Panc1 (cell line): ENCODE measurements around the gene VKORC1.

Source experiments
- CTCF ChIP-seq: fragments of 450-650 bp; IDR thresholded peaks from 2 replicates; pipeline ENCODE4 v1.5.1; 2017; ENCODE audit warnings: mild to moderate bottlenecking
- POLR2AphosphoS5 ChIP-seq: IDR thresholded peaks from 2 replicates; pipeline ENCODE4 v1.6.1; 2012; ENCODE audit warnings: mild to moderate bottlenecking, low read depth, low read length, moderate library complexity
- REST ChIP-seq, 2 experiments: IDR thresholded peaks; 2 replicates each; pipeline ENCODE4 v1.6.1; 2011 to 2012; ENCODE audit warnings: low read depth in 2 of 2, control low read depth in 1 of 2, low read length in 1 of 2, mild to moderate bottlenecking in 1 of 2, moderate library complexity in 1 of 2; ENCODE audit not compliant: insufficient read depth in 1 of 2
- SIN3A ChIP-seq: IDR thresholded peaks from 2 replicates; pipeline ENCODE4 v1.6.1; 2012; ENCODE audit warnings: low read depth, mild to moderate bottlenecking, low read length, moderate library complexity, borderline replicate concordance; ENCODE audit not compliant: insufficient read depth
- TCF7L2 ChIP-seq: IDR thresholded peaks from 2 replicates; pipeline ENCODE4 v1.6.1; 2011; ENCODE audit warnings: mild to moderate bottlenecking, low read depth, low read length, inconsistent platforms

- TF ChIP-seq CTCF = no peak
- no peak for TF ChIP-seq POLR2AphosphoS5
- TF ChIP-seq REST (IDR thresholded peaks at IDR 0.05; ENCODE audit: insufficient read depth in 1 of 2, low read depth in 2 of 2, low read length in 1 of 2) = no peak
- no peak for TF ChIP-seq SIN3A
- no peak for TF ChIP-seq TCF7L2
These were observed 17.4 kb upstream of the VKORC1 start for GRCh38 chr16:31111881-31112466.
